Heart left ventricle (tissue), 13 donors: ENCODE measurements around the gene RAB6B.

Source experiments
- CTCF ChIP-seq, 12 donors: fragments of 200-600 bp; sonication (generic) in 4 of 12; IDR thresholded peaks; one replicate each; pipeline versions ENCODE4 v1.5.0 to v1.8.0; 2018 to 2022; ENCODE audit warnings: antibody characterized with exemption in 12 of 12, mild to moderate bottlenecking in 5 of 12
- POLR2A ChIP-seq, 2 donors: fragments of 450-650 bp; IDR thresholded peaks; one replicate each; pipeline ENCODE4 v1.6.1; 2017; ENCODE audit warnings: antibody characterized with exemption in 2 of 2, mild to moderate bottlenecking in 2 of 2, moderate library complexity in 2 of 2
- donor health status: ischemic (EF 13 %, LVEDD 7.1; RV severe dilation, severe dysfunction).
- donor health status: DM: no; HTN: yes; CAD: no.
- donor health status: DM: no; HTN: no; CAD: no.
- donor health status: ischemic (EF 25% LVEDD 6.9; RV normal size, moderate dysfunction).
- donor health status: ischemic (EF 25% LVEDD 5.7; RV mildly dilated, moderate dysfunction).
- donor health status: ischemic (EF 35%, LVEDD 5.7; RV mildly dilated, moderate dysfunction).
- donor health status: nonischemic (EF 11% LVEDD 7.7; RV severe dilation, severe dysfunction).
- donor health status: DM: yes; HTN: yes; CAD: no.
- donor health status: PGD.
- donor health status: ischemic (EF 29% LVEDD 5.4; RV normal size, mild dysfunction).
- donor health status: nonischemic (EF 23%, LVEDD 6.1; RV moderate dilation, normal function).

DNA sequence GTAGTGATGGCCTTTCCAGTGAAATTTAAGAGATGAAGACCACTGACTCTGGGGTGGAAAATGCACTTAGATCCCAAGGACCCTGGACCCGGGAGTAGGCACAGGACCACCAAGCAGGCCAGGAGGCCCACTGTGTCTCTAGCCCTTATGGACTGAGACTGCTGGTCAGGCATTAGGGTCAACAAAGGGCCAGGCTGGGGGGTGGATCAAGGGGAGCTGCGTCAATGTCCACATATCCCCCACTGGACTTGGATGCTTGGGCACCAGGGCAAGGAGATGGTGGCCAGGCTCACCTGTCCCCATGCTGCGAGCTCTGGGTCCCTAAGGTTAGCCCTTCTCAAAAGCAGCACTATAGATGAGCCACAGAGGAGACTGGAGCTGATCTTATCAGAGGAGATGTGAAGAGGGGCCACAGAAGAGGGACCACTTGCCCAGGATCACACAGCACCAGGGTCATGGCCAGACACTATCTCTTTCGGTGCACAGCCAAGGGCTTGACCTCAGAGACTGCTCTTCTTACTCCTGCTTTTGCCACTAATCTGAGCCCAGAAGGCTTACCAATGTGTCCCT lies 14.7 kb downstream of the RAB6B start:
- no peak for TF ChIP-seq CTCF (IDR thresholded peaks at IDR 0.05)
- no peak for TF ChIP-seq POLR2A (IDR thresholded peaks at IDR 0.05)
